Measurements from ENCODE around the gene PPP4R3A. TPM values are rescaled to one million over a fixed set of nuclear protein-coding genes. Genes with fewer than 3 reads are reported as not detected.

The PPP4R3A gene
- polyA plus RNA-seq, 1 donor (not counting 4 experiments of a cell fraction or from before 2014, with no cell fraction given) = 53.8 TPM

DNA sequence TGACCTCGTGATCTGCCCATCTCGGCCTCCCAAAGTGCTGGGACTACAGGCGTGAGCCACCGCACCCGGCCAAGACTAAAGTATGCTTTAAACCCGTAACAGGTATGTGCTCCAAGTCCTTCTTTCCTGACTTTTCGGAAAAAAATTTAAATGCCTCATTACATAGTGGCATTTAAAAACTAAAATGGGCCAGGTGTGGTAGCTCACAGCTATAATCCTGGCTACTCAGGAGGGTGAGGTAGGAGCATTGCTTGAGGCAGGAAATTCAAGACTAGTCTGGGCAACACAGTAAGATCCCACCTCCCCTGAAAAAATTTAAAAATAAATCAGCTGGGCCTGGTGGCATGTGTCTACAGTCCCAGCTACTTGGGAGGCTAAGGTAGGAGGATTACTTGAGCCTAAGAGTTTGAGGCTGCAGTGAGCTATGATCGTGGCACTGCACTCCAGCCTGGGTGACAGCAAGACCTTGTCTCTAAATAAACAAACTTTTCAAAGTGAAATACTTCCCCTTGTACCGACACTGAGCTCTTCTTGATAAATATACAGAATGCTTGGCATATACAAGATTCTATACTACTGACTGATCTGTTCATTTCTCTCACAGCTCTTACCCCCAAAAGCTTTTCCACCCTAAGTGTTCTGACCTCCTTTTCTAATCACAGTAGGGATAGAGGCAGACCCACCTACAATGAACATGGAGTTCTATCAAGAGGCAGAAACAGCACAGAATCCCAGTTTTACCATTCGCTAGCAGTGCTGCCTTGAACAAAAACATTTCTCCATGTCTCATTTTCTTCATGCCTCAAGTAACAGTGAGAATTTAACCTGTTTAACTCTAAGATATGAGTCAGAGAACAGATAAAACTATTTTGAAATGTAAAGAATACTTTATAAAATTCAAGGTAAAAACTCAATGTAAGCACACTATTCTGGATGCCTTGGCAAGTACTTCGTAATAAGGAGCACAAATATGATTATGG is 7.9 kb downstream of the PPP4R3A start:
- H2AFZ ChIP-seq (ENCODE audit: control insufficient read depth, low read length) = no peak overlapping the region
- peaks cover 2% of the 10 kb centered on the region for H3K4me1 ChIP-seq (ENCODE audit: control insufficient read depth, extremely low read depth, insufficient read depth, low read length)
- peaks cover 3 to 18% of the 10 kb centered on the region in 2 experiments for H3K36me3 ChIP-seq (ENCODE audit: control insufficient read depth in 2 of 2, extremely low read depth in 1 of 2, insufficient read depth in 2 of 2, low read length in 2 of 2)
- H3K27me3 ChIP-seq (ENCODE audit: control insufficient read depth, extremely low read depth, insufficient read depth, low read length) = no peaks in the 10 kb centered on the region
- TF ChIP-seq, protein P1, sequence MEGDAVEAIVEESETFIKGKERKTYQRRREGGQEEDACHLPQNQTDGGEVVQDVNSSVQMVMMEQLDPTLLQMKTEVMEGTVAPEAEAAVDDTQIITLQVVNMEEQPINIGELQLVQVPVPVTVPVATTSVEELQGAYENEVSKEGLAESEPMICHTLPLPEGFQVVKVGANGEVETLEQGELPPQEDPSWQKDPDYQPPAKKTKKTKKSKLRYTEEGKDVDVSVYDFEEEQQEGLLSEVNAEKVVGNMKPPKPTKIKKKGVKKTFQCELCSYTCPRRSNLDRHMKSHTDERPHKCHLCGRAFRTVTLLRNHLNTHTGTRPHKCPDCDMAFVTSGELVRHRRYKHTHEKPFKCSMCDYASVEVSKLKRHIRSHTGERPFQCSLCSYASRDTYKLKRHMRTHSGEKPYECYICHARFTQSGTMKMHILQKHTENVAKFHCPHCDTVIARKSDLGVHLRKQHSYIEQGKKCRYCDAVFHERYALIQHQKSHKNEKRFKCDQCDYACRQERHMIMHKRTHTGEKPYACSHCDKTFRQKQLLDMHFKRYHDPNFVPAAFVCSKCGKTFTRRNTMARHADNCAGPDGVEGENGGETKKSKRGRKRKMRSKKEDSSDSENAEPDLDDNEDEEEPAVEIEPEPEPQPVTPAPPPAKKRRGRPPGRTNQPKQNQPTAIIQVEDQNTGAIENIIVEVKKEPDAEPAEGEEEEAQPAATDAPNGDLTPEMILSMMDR (optimal IDR thresholded peaks at IDR 0.05 in 1 of 3, IDR thresholded peaks at IDR 0.05 in 1 of 3, conservative IDR thresholded peaks at IDR 0.05 in 1 of 3; ENCODE audit: extremely low read depth in 1 of 3, insufficient read depth in 2 of 3, low read length in 3 of 3) = no peak
- no peak for TF ChIP-seq EZH2 (IDR thresholded peaks at IDR 0.05; ENCODE audit: low read length)
- dilution Hi-C loops (cut with MboI; ENCODE audit: extremely low pct_ligation_motif_present, low sequenced_read_pairs) = no loop called here
- no peak overlapping the region for H3K4me3 ChIP-seq (ENCODE audit: control insufficient read depth in 2 of 3, extremely low read depth in 1 of 3, insufficient read depth in 2 of 3, low read depth in 1 of 3, low read length in 3 of 3)
- peaks cover 24% of the 10 kb centered on the region for H4K20me1 ChIP-seq (ENCODE audit: control insufficient read depth, extremely low read depth, insufficient read depth, low read length)
- no peak overlapping the region for H3K9ac ChIP-seq (ENCODE audit: control insufficient read depth, extremely low read depth, insufficient read depth, low read length)
- no peak overlapping the region for H3K27ac ChIP-seq (ENCODE audit: control insufficient read depth, insufficient read depth, low read length)
- DNase-seq (ENCODE audit: low read depth, low spot score) = no peak
- FAIRE-seq = no peak
- H3K79me2 ChIP-seq (ENCODE audit: control insufficient read depth, insufficient read depth, low read length) = peaks cover 96% of the 10 kb centered on the region
- H3K9me3 ChIP-seq (ENCODE audit: control insufficient read depth, low read depth, low read length) = no peaks in the 10 kb centered on the region
- no peak overlapping the region for H3K4me2 ChIP-seq (ENCODE audit: control insufficient read depth, extremely low read depth, insufficient read depth, low read depth, low read length)
- no peaks in the 10 kb centered on the region for H3K9me1 ChIP-seq (ENCODE audit: control insufficient read depth, extremely low read depth, insufficient read depth, low read length)

DNA sequence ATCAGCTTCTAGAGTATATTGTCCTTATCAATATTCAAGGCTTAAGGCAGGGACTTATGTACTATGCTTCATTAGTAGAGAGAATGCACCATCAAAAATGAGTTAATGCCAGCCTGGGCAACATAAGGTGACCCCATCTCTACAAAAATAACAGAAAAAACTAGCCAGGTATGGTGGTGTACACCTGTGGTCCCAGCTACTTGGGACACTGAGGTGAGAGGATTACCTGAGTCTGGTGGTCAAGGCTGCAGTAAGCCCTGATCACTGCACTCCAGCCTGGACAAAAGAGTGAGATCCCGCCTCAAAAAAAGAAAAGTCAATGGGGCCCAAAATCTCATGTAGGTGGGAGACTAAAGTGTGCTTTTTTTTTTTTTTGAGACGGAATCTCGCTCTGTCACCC is 8.8 kb downstream of the PPP4R3A start:
- H2AFZ ChIP-seq (ENCODE audit: control insufficient read depth, low read length) = no peak overlapping the region
- no peak overlapping the region for H3K4me3 ChIP-seq (ENCODE audit: control insufficient read depth in 2 of 3, extremely low read depth in 1 of 3, insufficient read depth in 2 of 3, low read depth in 1 of 3, low read length in 3 of 3)
- dilution Hi-C loops (cut with MboI; ENCODE audit: extremely low pct_ligation_motif_present, low sequenced_read_pairs) = no loop called here
- H3K9me3 ChIP-seq (ENCODE audit: control insufficient read depth, low read depth, low read length) = no peaks in the 10 kb centered on the region
- DNase-seq (ENCODE audit: low read depth, low spot score) = no peak
- FAIRE-seq = no peak
- H3K4me1 ChIP-seq (ENCODE audit: control insufficient read depth, extremely low read depth, insufficient read depth, low read length) = peaks cover 2% of the 10 kb centered on the region
- H4K20me1 ChIP-seq (ENCODE audit: control insufficient read depth, extremely low read depth, insufficient read depth, low read length) = peaks cover 27% of the 10 kb centered on the region
- no peaks in the 10 kb centered on the region for H3K9me1 ChIP-seq (ENCODE audit: control insufficient read depth, extremely low read depth, insufficient read depth, low read length)
- no peak overlapping the region for H3K9ac ChIP-seq (ENCODE audit: control insufficient read depth, extremely low read depth, insufficient read depth, low read length)
- no peak overlapping the region for H3K27ac ChIP-seq (ENCODE audit: control insufficient read depth, insufficient read depth, low read length)
- H3K36me3 ChIP-seq (ENCODE audit: control insufficient read depth in 2 of 2, extremely low read depth in 1 of 2, insufficient read depth in 2 of 2, low read length in 2 of 2) = peaks cover 3 to 18% of the 10 kb centered on the region in 2 experiments
- no peaks in the 10 kb centered on the region for H3K27me3 ChIP-seq (ENCODE audit: control insufficient read depth, extremely low read depth, insufficient read depth, low read length)
- H3K79me2 ChIP-seq (ENCODE audit: control insufficient read depth, insufficient read depth, low read length) = peaks cover 97% of the 10 kb centered on the region
- TF ChIP-seq, protein P1 (optimal IDR thresholded peaks at IDR 0.05 in 1 of 3, IDR thresholded peaks at IDR 0.05 in 1 of 3, conservative IDR thresholded peaks at IDR 0.05 in 1 of 3; ENCODE audit: extremely low read depth in 1 of 3, insufficient read depth in 2 of 3, low read length in 3 of 3) = no peak
- TF ChIP-seq EZH2 (IDR thresholded peaks at IDR 0.05; ENCODE audit: low read length) = no peak
- H3K4me2 ChIP-seq (ENCODE audit: control insufficient read depth, extremely low read depth, insufficient read depth, low read depth, low read length) = no peak overlapping the region

Measured in keratinocyte (primary cell).